Epithelial cell of proximal tubule (primary cell): Measurements from ENCODE around the gene LIMCH1. TPM values are rescaled to one million over a fixed set of nuclear protein-coding genes. Genes with fewer than 3 reads are reported as not detected.

Experiments
- DNase-seq: peaks from one replicate; pipeline ENCODE4 v3.0.0-alpha.2; 2011; ENCODE audit warnings: low read depth
- H3K4me3 ChIP-seq: 2 replicates; pipeline ENCODE4 v1.5.1; 2011; ENCODE audit warnings: low read depth, mild to moderate bottlenecking, low read length
- CTCF ChIP-seq: conservative IDR thresholded peaks from 2 replicates; pipeline ENCODE4 v1.5.1; 2012; ENCODE audit warnings: low read depth, mild to moderate bottlenecking, low read length
- total RNA-seq: library from RNA; depleted of rRNA; stranded (reverse); fragments of >200 nt; gene quantifications from 2 replicates; pipeline ENCODE4 v1.2.3, GENCODE V29; 2015

LIMCH1 gene
- total RNA-seq, 1 donor from 2014 or later: 15.5 TPM

- no peak for DNase-seq
- no peak overlapping the region for H3K4me3 ChIP-seq
- TF ChIP-seq CTCF: no peak
Observed at GRCh38 chr4:41660352-41660751, 122.4 kb downstream of the LIMCH1 start.

GRCh38 chr4:41661442-41662076, 123.6 kb downstream of the LIMCH1 start:
- no peak overlapping the region for H3K4me3 ChIP-seq
- TF ChIP-seq CTCF: peak; percentile 96
- DNase-seq: no peak

GRCh38 chr4:41665636-41666207, 127.8 kb downstream of the LIMCH1 start:
- no peak for TF ChIP-seq CTCF
- H3K4me3 ChIP-seq: no peak overlapping the region

GRCh38 chr4:41668024-41668423, 130.1 kb downstream of the LIMCH1 start:
- H3K4me3 ChIP-seq: no peak overlapping the region
- TF ChIP-seq CTCF: no peak
- no peak for DNase-seq

More at GRCh38 chr4:41665636-41666207, 127.8 kb downstream of the LIMCH1 start:
- DNase-seq: no peak

GRCh38 chr4:41670530-41670929, 132.6 kb downstream of the LIMCH1 start:
- no peak for DNase-seq
- no peak for TF ChIP-seq CTCF
- no peak overlapping the region for H3K4me3 ChIP-seq

GRCh38 chr4:41670982-41671381, 133.0 kb downstream of the LIMCH1 start:
- no peak for TF ChIP-seq CTCF
- no peak for DNase-seq
- H3K4me3 ChIP-seq: no peak overlapping the region

GRCh38 chr4:41678086-41678816, 140.3 kb downstream of the LIMCH1 start:
- no peak overlapping the region for H3K4me3 ChIP-seq
- DNase-seq: no peak
- no peak for TF ChIP-seq CTCF
